Activated naive CD8-positive, alpha-beta T cell treated with anti-CD3 and anti-CD28 coated beads, Interleukin-2, amount 50 U/mL, for 16 hours (primary cell): ENCODE results near the gene ELF2.
"Not testable (repeated sequence)": the region's sequence is repeated elsewhere in the genome, so short reads cannot be mapped to it uniquely, and the experiment has no call there.

ENCODE experiments used
- DNase-seq: peaks from one replicate; pipeline ENCODE4 v3.0.0-alpha.2; 2020; ENCODE audit warnings: low read depth, low spot score

The ELF2 gene

DNA sequence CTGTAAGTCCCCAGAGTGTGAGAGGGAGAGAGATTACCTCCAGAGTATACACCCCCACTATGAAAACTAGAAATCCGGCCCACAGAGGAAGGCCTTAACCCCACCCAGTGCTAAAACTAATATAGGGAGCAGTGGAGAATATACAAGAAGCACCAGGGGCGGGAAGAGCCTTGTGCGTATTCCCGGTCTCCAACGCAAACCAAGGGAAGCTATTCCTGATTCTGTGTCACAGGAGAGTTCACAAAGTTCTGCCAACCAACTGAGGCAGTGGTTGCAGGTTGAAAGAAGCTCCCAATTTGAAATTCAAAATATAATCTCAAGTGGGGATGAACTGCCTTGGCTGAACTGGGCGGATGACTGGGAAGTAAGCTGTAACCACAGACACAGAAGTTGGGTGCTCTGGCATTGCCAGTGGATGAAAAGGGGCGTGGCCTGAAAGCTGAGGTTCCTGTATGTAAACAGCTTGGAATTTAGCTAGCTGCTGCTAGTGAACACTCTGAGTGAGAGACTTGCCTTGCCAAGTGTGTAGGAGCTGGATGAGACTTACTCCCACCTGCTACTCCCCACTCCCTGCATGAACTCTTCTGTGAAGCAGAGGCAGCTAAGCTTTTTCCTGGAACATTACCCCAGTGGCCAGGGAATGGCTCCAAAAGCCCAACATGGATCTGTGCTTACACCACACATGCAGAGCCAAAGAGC, 32.7 kb downstream of the ELF2 start:
- no peak for DNase-seq

DNA sequence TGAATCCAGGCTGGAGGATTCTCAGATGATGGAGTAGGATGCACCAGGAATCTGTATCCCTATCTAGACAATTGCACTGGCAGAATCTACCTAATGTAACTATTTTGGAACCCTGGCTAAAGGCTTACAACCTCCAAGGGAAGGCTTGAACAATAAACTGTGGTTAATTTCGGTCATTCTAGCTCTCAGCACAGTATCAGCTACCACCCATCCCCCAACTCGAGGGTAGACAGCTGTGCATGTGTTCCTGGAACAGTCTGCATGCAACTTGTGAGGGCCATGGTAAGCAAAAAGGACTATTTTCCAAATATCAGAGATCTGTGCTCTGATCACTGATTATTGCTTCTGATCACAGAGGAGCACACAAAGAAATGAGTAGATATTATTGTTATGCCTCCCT, 34.0 kb downstream of the ELF2 start:
- no peak for DNase-seq

DNA sequence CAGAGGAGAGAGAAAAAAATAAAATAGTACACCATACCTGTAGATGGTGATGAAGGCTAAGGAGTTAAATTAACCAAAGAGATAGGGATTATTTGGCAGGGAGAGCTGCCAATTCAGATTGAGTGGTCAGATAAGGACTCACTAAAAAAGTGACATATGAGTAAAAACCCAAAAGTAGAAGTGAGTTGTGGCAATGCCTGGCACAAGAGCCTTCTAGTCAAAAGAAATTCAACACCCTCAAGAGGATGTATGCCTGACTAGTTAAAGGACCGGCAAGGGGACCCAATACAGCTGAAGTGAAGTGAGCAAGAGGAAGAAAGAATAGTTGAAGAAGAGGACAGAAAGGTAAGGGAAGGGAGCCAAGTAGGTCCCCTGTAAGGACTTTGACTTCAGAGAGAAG, 34.9 kb downstream of the ELF2 start:
- no peak for DNase-seq

DNA sequence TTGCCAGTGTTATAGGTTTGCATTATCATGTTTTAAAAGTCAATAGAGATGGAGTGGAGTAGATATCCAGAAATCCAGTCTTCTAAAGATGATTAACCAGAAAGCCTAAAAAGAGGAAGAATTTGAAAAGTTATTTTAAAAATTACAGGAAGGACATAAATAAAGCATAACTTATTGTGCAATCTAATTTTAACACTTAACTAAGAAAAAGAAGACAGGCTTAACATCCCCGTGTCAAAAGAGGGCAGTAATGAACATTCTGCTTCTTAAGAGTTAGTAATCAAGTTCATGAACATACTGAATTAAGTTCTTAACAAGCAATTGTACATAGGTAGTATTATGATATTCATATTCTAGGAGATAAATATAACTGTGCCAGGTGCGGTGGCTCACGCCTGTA, 39.3 kb downstream of the ELF2 start:
- no peak for DNase-seq

DNA sequence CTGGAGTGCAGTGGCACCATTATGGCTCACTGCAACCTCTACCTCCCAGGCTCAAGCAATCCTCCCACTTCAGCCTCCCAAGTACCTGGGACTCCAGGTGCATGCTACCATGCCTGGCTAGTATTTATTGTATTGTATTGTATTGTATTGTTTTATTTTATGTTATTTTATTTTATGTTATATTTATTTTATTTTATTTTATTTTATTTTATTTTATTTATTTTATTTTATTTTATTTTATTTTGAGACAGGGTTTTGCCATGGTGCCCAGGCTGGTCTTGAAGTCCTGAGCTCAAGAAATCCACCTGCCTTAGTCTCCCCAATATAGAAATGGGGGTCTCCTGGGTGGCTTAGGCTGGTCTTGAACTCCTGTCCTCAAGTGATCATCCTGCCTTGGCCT, 42.6 kb downstream of the ELF2 start:
- DNase-seq = no peak

DNA sequence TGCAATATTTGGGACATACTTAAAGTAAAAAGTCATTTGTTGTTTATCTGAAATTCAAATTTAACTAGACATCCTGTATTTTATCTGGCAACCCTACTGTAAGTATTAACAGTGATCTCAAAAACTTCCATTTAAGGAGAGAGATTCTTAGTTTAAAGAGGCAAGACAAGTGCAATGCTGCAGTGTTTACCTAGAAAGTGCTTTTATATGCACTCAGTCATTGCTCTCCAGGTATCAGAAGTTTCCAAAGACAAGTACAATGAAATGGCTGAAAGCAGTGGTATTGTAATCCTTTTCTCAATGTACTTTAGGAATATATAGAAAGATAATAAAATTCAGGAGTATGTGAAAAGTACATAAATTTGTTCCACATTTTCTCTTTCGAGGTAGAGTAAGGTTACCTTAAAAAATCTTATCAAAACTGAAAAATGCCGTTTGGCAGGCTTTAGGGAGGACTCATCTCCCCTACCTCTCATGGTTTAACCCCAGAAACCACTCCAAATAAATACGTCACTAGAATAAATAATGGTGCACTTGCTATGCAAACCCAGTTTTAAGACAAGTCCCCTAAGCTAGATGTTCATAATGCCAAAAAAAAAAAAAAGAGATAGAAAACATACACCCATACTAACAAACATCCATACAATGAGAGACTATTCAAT, 45.7 kb downstream of the ELF2 start:
- DNase-seq = no peak

DNA sequence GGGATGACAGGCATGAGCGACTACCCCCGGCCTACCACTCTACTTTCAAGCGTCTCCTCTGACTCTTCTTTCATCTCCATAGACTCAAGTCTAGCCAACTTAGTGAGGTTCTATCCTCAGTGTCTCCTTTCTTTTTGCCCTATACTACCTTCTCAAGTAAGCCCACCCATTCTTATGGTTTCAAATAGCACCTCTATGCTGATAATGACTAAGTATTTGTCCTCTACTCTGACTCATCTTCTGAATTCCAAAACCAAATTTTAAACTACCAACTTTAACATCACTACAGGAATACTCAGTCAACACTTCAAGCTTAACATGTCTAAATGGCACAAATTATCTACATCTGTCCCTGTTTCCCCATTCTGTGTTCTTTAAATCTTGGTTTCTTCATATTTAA, 47.8 kb downstream of the ELF2 start:
- DNase-seq = no peak

DNA sequence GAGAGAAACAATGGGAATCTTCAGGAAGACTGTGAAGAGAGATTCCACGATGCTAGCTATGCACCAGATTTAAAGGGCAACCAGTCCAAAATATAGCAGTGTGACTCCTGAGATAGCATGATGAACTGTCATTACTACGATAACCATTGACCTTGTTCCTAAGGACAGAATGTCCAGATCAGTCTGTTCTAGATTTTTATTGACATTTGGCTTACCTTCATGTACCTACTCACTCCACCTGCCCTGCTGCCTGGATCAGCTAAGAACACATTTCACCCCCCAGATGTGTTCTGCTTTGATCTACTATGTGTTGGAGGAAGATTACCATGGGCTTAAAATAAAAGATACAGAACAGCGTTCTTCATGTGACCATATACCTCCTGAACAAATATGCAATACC, 50.1 kb downstream of the ELF2 start:
- DNase-seq = no peak

DNA sequence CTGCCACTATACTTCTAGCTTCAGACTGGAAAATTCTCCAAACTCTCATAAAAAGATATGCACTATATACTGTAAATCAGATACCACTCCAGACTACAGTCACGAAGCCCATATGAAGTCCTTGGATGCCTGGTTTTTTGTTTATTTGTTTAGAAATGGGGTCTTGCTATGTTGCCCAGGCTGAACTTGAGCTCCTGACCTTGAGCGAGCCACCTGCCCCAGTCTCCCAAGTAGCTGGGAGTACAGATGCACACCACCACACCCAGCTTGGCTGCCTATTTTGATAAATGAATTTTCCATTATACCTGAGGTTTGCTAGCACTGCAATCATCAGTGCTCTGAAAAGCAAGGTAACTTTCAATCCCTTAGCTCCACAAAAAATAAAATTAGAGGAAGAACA, 53.1 kb downstream of the ELF2 start:
- no peak for DNase-seq

DNA sequence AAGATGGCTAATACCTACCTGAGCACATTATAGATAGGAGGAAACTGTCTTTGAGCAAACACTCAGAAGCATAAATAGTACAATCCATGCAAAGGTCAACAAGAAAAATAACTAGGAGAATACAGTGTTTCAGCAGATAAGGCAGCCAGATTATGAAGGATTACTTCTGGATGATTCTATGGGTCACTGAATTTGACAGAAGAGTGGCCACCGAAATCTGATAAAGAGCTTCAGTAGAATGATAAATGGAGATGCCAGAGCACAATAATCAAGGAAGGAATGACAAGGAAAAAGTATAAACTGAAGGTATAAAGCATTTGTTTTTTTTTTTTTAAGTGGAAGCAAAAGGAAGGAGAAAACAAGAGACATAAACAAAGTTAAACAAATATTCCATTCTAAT, 58.7 kb downstream of the ELF2 start:
- DNase-seq = no peak

DNA sequence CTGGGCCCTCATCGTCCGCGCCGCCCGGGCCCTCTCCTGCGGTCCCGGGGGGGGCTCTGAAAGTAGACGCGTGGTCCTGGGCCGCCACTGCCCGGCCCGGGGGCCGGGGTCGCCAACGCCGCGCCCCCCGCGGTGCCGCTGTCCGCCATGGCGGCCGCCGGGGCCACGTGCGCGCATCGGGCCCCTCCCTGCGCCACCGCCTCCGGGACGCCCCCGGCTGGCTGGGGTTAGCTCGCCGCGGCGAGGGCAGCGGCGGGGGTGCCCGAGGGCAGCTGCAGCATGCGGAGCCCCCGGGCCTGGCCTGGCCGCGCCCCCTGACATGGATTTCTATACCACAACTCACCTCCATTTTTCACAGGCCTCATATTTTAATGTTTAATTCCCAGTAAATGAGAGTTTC, 61.8 kb downstream of the ELF2 start:
- no peak for DNase-seq

DNA sequence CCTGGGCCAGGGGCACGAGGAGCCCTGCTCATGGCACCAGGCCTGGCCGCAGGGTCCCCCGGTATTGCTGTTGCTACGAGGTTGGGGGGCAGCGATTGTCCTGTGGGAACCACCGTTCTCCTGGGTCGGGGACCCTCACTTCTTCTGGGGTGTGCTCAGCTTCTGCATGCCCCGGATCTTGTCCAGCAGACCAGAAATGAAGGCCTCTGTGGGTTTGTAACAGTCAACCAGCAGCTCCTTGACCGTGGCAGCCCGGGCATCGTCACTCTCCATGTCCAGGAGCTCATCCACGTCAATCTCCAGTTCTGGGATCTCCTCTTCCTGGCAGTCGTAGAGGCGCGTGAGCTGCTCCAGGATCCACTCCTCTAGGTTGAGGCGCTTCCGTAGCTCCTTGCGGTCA, 62.2 kb downstream of the ELF2 start:
- not testable (repeated sequence) for DNase-seq

DNA sequence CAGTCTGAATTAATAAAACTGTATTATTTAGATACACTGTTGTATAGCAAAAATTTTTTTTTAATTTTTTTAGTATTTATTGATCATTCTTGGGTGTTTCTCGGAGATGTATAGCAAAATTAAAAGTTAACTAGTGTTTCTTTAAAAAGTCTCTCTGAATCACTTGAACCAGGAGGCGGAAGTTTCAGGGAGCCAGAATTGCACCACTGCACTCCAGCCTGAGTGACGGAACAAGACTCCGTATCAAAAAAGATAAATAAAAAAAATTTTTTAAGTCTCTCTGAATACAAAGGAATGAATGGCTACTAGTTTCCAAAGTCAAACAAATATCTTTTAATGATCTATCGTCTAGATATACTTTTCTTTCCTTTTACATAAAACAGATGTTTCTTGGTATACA, 64.4 kb downstream of the ELF2 start:
- no peak for DNase-seq

DNA sequence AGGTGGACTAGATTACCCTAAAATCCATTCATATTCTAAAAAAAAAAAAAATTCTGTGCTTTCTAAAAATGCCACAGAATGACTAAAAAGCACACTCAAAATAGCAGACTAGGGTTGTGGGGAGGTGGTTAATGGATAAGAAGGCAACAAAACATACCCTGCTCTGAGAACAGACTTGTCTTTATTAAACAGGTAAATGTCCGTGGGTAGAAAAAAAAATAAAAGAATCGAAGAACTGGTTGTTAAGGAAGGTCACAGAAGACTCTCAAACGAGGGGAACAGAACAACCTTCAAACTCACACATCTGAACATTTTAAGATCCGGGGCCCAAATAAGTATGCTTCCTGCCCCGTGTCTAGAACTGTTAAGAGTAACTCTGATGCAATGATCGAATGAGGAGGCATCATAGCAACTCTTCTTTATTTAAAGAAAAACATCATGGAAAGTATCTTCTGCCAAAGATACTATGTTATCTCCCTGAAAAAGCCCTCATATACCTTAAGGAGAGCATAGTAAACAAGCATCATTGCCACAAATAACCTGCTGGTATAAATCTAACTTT, 68.4 kb downstream of the ELF2 start:
- no peak for DNase-seq

DNA sequence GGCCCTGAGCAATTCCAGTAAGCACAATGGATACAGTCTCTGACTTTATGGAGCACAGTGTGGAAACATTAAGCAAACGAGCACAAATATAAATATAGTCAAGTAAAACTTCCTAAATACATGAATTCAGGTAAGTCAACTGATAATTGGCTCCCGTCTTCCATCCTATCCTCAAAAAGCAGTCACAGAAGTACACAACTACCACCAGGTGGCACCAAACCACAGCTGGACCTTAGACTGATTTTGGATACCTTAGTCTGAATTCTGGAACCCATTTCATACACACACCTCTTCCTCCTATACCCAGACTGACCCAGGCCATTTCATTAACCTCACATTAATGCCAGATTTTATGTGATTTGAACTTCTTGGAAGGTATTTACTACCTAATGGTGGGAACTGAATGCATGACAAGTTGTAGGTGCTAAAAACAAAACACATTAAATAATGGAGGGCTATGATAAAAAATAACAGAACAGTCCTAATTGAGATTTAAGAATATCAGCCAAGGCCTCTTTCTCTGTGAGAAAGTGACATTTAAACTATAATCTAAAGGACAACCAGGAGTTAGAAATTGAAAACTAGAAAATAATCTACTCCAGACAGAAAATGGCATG, 77.5 kb downstream of the ELF2 start:
- peak; percentile 58 for DNase-seq

DNA sequence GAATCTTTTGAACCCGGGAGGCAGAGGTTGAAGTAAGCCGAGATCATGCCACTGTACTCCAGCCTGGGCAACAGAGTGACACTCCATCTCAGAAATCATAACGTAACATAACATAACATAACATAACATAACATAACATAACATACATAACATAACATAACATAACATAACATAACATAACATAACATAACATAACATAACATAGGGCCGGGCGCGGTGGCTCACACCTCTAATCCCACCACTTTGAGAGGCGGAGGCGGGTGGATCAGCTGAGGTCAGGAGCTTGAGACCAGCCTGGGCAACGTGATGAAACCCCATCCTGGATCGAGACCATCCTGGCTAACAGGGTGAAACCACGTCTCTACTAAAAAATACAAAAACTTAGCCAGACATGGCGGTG, 84.7 kb downstream of the ELF2 start:
- DNase-seq = no peak

DNA sequence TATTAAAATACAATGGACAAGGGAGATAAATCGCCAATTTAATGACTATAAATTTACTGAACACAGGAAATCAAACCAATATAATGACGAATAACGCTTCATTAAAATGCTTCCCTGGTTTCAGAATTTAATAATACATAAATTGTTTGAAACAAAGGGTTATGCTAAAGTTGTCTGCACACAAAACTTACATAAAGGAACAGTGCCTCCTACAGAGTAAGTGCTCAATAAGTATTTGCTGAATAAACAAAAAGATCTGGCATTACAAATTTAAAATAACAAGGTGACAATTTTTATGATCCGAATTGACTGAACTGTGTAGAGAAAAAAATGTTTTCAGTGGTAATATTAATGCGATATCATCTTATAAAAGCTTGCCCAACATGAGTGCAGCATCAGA, 91.9 kb downstream of the ELF2 start:
- DNase-seq = no peak

DNA sequence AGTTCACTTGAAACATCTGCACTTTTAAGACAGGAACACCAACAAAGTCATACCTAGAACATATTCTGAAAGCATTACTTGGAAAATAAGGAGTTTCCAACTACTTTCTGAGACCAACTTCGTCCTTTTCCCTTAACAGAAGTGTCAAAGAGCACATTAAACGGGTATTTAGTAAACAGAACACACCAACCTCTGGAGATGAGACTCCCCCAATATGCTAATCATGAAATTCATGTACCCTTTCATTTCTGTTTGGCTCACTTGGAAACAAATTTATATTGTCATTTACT, 92.3 kb downstream of the ELF2 start:
- DNase-seq = no peak

DNA sequence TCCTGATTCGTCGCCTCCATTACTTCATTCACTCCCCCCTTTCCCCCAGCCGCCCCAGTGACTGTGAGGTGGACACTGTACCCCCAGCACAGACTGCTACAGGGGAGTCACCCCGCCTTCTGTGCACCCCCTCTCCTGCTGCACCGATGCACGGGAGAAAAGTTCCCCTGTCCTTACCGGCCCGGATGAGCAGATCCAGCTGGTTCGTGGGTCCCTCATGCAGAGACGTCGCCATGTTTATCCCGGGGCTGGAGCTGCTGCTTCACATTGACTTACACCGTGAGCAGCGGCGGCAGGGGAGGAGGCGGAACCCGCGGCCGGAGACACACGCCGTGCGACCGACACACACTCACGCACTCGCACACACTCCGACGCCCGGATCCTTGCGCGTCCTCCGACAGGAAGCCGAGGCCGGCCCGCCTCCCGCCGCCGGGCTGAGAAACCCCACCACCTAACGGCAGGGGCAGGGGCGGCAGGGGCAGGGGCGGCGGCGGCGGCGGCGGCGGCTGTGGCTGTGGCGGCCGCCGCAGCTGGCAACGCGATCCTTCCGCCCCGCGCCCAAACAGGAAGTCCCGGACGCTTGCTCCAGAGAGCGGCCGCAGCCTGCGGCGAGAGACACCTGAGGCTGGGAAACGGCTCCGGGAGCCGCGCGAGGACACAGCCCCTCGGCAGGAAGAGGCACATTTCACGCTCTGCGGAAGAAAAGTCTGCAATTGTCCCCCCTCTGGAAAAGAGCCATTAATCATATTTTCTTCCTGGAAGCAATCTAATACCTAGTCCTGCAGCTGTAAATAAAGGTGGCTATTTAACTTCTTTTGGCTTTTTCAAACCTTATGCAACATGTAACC, 92.8 kb downstream of the ELF2 start:
- DNase-seq = peak; percentile 64

DNA sequence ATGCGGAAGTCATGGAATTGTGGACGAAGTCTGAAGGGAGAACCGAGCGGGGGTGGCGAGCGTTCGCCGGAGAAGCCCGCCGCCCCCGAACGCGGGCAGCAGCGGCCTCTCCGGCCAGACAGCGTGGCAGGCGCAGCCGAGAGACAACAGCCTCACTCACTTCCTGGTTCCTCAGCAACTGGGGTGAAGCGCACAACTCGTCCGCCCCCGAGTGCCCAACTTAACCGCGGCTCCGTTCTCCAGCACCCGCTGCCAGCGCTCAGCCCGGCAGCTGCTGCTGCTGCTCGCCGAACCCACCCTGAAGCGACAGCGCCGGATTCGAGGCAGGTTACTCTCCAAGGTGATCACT, 93.4 kb downstream of the ELF2 start:
- peak; percentile 18 for DNase-seq

DNA sequence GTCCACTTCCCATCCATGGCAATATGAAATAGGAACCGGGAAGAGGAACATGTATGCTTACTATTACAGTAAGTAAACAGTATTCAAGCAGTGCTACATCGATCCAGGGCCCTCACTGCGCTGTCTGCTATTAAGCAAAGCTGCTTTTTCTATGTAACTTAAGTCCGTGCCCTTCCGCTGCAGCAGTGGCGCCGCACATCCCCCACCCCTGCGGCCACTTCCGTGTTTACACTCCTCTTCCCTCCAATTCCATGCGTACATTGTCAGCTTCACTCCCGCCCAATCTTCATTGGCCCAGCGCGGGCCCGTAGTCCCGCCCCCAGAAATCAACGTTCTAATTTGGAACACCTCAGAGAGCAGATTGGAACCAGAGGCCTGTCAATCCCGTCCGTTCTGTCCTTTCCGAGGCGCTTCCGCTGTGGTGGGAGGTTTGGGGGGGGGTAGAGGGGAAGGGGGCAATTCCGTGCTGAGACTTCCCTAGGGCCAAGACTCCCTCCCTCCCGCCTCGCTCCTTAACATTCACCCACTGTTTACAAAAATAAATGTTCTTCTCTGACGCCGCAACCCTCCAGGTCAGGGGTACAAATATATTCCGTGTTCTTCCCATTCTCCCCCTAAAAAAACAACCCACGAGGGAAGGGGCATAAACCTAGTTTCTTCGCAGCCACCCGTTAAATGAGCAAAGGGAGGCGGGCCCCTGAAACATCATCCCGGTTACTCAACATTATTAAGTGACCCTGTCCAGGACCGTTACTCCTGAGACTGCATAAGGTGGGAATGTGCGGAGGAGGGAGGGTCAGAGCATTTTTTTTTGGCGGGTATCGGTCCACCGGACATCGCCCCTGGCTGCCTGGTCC, 94.0 kb downstream of the ELF2 start:
- DNase-seq = peak; percentile 70
